ENCODE measurements around the gene PAOX.

The PAOX gene

DNA sequence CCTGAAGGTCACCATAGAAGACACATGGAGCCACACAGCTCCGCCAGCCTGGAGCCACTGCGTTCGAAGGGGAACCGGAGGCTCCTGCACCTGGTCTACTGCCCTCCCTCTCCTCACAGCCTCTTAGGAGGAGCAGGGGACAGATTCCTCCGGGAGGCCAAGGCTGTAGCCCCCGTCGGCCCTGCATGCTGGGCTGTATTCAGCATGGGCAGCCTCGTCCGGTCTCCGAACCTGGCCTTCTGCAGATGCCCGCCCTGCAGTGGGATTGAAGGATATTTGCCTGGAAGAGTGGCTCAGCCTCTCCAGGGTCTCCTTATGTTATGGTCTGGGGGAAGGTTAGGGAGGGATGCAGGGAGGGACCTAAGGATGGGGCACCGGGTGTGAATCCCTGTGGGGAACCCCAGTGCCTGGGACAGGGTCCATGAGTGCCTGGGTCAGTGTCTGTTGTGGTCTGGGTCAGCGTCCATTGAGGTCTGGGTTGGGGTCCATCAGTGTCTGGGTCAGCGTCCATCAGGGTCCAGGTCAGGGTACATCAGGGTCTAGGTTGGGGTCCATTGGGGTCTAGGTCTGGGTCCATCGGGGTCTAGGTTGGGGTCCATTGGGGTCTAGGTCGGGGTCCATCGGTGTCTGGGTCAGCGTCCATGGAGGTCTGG is 61.7 kb downstream of the PAOX start:
- DNase-seq: no peak
